GM19351 (cell line): ENCODE results near the gene SMARCD2.
A peak's percentile ranks its signal among the peaks of the same experiment; 100 is the strongest.
"Not testable (repeated sequence)": the region's sequence is repeated elsewhere in the genome, so short reads cannot be mapped to it uniquely, and the experiment has no call there.

Experiments used
- ATAC-seq: cut with Tn5 transposase; IDR thresholded peaks from one replicate; pipeline ENCODE4 v1.9.1; 2021; ENCODE audit warnings: mild to moderate bottlenecking, moderate library complexity; ENCODE audit not compliant: unreplicated experiment

Gene SMARCD2

GRCh38 chr17:63853260-63853659 is 10.8 kb upstream of the SMARCD2 start:
- ATAC-seq: no peak

- ATAC-seq: no peak
Measured at GRCh38 chr17:63850401-63850800, 7.9 kb upstream of the SMARCD2 start.

- peak; percentile 83 for ATAC-seq
Measured at GRCh38 chr17:63848834-63849689, 6.6 kb upstream of the SMARCD2 start.

- ATAC-seq: no peak
Measured at GRCh38 chr17:63847525-63848249, 5.2 kb upstream of the SMARCD2 start.

- ATAC-seq: no peak
Measured at GRCh38 chr17:63845509-63845908, 3.0 kb upstream of the SMARCD2 start.

- ATAC-seq: no peak
Measured at GRCh38 chr17:63843910-63844677, 1.6 kb upstream of the SMARCD2 start.

- not testable (repeated sequence) for ATAC-seq
Measured at GRCh38 chr17:63843387-63843888, 953 bp upstream of the SMARCD2 start.

- peak; percentile 30 for ATAC-seq
Measured at GRCh38 chr17:63842173-63842539, 329 bp downstream of the SMARCD2 start.

GRCh38 chr17:63841350-63842172 is 924 bp downstream of the SMARCD2 start:
- no peak for ATAC-seq

- no peak for ATAC-seq
Measured at GRCh38 chr17:63840591-63841349, 1.7 kb downstream of the SMARCD2 start.

- ATAC-seq: no peak
Measured at GRCh38 chr17:63838631-63839171, 3.8 kb downstream of the SMARCD2 start.

- ATAC-seq: no peak
Measured at GRCh38 chr17:63837962-63838600, 4.4 kb downstream of the SMARCD2 start.

- ATAC-seq: no peak
Measured at GRCh38 chr17:63837480-63837879, 5.0 kb downstream of the SMARCD2 start.

- no peak for ATAC-seq
Measured at GRCh38 chr17:63836811-63837210, 5.7 kb downstream of the SMARCD2 start.

GRCh38 chr17:63835167-63835720 is 7.2 kb downstream of the SMARCD2 start:
- ATAC-seq: no peak

GRCh38 chr17:63834431-63835166 is 7.9 kb downstream of the SMARCD2 start:
- peak; percentile 86 for ATAC-seq

GRCh38 chr17:63833741-63834373 is 8.6 kb downstream of the SMARCD2 start:
- no peak for ATAC-seq
